HPDE6-E6E7 (cell line): Measurements from ENCODE around the gene UAP1.
A peak's percentile ranks its signal among the peaks of the same experiment; 100 is the strongest.
"Not testable (repeated sequence)": the region's sequence is repeated elsewhere in the genome, so short reads cannot be mapped to it uniquely, and the experiment has no call there.

Experiments
- DNase-seq: peaks from one replicate; pipeline ENCODE4 v3.0.0; 2011; ENCODE audit warnings: missing footprints; ENCODE audit errors: extremely low spot score

The UAP1 gene

DNA sequence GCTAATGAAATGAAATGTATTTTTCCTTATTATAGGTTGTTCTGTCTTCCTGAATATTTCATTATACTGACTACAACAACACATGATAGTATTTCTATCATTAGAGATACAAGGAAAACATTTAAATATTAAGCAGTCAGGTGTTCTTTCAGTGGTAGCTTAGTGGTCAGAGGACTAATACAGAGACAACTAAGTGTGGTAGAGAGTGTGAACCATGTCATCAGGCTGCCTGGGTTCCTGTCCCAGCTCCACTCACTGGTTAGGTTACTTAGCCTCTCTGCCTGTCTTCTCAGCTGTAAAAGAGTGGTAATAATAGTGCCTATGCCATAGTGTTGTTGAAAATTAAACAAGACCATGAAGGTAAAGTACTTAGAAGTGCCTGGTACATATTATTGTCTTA lies 3.9 kb downstream of the UAP1 start:
- no peak for DNase-seq

- no peak for DNase-seq
These were observed 5.3 kb downstream of the UAP1 start for GRCh38 chr1:162566870-162567269.

- no peak for DNase-seq
These were observed 7.3 kb downstream of the UAP1 start for GRCh38 chr1:162568802-162569201.

- DNase-seq: no peak
These were observed 9.2 kb downstream of the UAP1 start for GRCh38 chr1:162570718-162571117.

DNA sequence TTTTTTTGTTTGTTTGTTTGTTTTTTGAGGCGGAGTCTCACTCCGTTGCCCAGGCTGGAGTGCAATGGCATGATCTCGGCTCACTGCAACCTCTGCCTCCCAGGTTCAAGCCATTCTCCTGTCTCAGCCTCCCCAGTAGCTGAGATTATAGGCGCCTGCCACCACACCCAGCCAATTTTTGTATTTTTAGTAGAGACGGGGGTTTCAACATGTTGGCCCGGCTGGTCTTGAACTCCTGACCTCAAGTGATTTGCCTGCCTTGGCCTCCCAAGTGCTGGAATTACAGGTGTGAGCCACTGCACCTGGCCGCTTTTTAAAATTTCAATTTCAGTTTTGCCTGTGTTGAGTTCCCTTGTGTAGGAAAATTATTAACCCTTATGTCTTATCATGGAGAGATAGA lies 9.6 kb downstream of the UAP1 start:
- DNase-seq: not testable (repeated sequence)

DNA sequence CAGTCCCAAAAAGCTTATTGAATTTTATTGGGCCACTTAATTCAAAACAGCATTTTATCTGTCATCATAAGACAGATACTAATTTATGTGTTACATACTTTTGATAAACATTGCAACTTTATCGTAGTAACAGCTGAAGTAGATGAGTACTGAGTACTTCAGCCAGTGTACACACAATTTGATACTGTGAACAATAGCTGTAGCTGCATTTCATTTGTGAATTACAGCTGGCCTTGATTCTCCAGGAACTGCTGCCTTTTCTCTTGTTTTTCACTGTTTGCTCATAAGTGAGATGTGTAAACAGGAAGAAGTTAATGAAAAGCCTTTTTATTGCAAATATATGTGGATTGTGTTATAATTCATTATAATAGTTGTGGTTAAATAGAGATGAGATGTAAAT lies 10.2 kb downstream of the UAP1 start:
- DNase-seq: no peak

- no peak for DNase-seq
These were observed 11.6 kb downstream of the UAP1 start for GRCh38 chr1:162573136-162573535.

DNA sequence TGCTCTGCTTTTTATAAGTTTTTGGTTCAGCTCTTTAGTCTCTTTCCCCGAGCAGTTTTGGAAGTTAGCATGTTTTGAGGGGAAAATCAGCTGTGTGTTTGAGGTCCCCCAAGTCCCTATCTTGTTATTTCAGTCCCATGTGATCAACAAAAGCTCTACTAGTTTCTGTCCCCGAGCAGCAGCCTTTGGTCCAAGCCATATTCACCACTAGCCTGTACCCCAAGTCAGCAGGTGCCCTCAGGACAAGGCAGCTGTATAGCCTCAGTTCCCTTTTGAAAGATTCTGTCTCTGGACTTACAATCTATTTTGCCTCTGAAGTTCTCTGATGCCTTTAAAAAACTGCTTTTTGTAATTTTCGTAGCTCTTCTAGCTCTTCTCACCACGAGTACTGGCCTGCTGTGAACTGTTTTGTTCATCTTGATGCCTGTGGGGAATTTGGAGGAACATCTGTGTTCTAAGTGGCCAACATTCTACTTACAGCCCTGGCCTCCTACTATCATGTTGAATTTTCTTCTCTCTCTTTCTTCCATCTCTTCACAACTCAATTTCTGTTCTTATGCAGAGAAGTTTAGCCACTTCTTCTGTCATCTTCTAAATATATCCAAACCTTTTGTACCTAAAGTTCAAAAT lies 16.7 kb downstream of the UAP1 start:
- no peak for DNase-seq

GRCh38 chr1:162578936-162579335 lies 17.4 kb downstream of the UAP1 start:
- DNase-seq: no peak

GRCh38 chr1:162580308-162580707 lies 18.8 kb downstream of the UAP1 start:
- no peak for DNase-seq

- not testable (repeated sequence) for DNase-seq
These were observed 21.4 kb downstream of the UAP1 start for GRCh38 chr1:162582901-162583300.

- DNase-seq: not testable (repeated sequence)
These were observed 23.6 kb downstream of the UAP1 start for GRCh38 chr1:162585101-162585500.

DNA sequence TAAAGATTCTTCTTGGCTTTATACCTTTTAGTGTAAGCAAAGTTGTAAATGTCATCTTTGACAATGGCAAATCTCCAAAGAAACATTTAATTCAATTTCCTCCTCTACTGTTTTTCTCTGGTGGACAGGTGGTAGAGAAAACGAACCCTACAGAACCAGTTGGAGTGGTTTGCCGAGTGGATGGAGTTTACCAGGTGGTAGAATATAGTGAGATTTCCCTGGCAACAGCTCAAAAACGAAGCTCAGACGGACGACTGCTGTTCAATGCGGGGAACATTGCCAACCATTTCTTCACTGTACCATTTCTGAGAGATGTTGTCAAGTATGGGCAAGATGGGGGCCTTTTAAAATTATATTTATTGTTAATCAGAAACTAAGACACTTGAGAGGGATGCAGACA lies 25.8 kb downstream of the UAP1 start:
- DNase-seq: no peak

DNA sequence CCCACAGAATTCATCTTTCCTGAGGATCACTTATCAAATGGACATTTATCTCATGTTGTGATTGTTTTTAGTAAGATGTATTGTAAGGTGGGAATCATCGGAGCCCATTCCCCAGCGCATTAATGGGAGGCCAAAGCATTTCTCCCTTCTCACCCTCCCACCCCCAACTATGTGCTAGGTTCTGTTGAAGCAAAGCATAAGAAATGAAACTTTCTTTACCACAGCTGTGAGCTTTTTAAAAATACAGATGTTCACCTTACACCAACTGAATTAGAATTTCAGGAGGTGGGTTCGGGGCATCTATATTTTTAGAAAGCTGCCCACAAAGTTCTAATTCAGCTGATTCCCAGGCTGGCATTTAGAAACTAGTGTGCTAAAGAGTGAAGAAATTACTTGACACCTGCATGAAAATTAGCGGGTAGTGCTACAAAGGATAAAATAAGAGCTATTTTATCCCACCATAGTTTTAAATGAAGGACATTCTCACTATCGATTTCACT lies 26.3 kb downstream of the UAP1 start:
- no peak for DNase-seq

DNA sequence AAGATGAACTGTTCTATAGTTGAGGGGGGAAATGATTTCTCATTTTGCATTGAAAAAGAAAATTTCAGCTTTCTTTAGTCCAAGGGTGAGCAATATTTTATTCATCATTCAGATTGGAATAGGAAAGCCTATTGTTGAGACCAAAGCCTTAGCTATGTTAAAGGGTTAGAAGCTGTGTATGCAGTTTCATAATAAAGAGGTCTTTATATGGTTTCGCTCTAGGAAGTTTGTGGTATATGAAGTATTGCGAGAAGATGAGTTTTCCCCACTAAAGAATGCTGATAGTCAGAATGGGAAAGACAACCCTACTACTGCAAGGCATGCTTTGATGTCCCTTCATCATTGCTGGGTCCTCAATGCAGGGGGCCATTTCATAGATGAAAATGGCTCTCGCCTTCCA lies 28.6 kb downstream of the UAP1 start:
- no peak for DNase-seq

- no peak for DNase-seq
These were observed 29.2 kb downstream of the UAP1 start for GRCh38 chr1:162590686-162591085.

- DNase-seq: no peak
These were observed 35.1 kb downstream of the UAP1 start for GRCh38 chr1:162596514-162597170.

GRCh38 chr1:162599451-162599850 lies 37.9 kb downstream of the UAP1 start:
- no peak for DNase-seq

- DNase-seq: not testable (repeated sequence)
These were observed 41.6 kb downstream of the UAP1 start for GRCh38 chr1:162603117-162603516.

- DNase-seq: peak; percentile 25
These were observed 43.9 kb downstream of the UAP1 start for GRCh38 chr1:162605225-162605927.

GRCh38 chr1:162609306-162609705 lies 47.8 kb downstream of the UAP1 start:
- DNase-seq: no peak

DNA sequence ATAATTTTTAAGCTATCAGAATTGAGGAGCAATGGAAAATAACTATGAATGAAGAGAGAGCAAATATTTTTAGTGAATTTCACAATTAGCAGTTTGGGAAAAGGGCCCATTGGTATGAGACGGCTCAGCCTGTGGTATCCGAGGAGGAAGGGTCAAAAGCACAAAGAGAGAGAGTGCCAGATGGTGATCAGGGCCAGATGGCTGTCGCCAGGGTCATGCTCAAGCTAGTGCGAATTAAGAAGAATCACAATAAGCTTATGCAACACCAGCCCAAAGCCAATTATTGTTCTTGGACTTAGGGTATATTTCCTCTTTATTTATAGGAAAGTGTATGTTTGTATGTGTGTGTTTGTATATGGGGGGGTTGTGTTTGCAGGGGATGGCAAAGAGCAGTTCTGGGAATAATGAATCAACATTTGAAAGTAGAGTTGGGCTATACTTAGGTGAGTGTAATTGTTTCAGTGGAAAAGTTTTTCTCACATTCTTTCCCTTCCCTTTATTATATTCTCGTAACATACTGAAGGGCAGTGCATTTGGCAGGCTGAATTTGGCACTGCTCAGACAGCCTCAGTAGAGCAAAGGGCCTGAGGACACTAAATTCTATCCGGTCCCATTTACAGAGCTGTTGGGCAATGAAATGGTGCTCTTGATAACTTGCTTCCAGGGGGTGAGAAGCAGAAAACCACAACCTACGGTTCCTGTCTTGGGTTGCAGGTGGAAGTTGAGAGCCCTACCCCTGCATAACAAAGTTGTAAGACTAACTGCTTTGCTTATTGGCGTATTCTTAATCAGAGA lies 51.3 kb downstream of the UAP1 start:
- no peak for DNase-seq
